ENCODE results near the gene SP140. TPM values are rescaled to one million over a fixed set of nuclear protein-coding genes. Genes with fewer than 3 reads are reported as not detected.

Gene SP140
- total and polyA plus RNA-seq, 2 of the 13 experiments (the other 11 are each of a cell fraction or from before 2014, with no cell fraction given), result 0.57 to 0.80 TPM

- Histone ChIP-seq H3K4me2 (ENCODE audit: low read depth, low read length) (peak overlapping the region; percentile 97), H3K36me3 (replicated peaks in 1 of 2; ENCODE audit: control insufficient read depth in 1 of 2, insufficient read depth in 2 of 2, low read length in 2 of 2) (peaks cover 0 to 3% of the 10 kb centered on the region in 2 experiments; a peak in 1 of 5 replicates), H2AFZ (ENCODE audit: low read length) (peak overlapping the region; percentile 95), H3K9ac (ENCODE audit: insufficient read depth, low read depth, low read length) (peak overlapping the region; percentile 74), H3K27me3 (ENCODE audit: control insufficient read depth in 1 of 2, insufficient read depth in 2 of 2, low read length in 2 of 2) (no peaks in the 10 kb centered on the region; a peak in 2 of 5 replicates), H3K4me3 (replicated peaks in 1 of 3; ENCODE audit: insufficient read depth in 1 of 3, low read depth in 2 of 3, low read length in 3 of 3) (peak overlapping the region; percentile 75 to 97 (median 89)), H3K4me1 (ENCODE audit: insufficient read depth, low read length) (peaks cover 19% of the 10 kb centered on the region), H3K79me2 (ENCODE audit: insufficient read depth, low read length) (no peaks in the 10 kb centered on the region), H4K20me1 (ENCODE audit: insufficient read depth, low read length) (no peaks in the 10 kb centered on the region), H3K27ac (ENCODE audit: extremely low read length, insufficient read depth, low read length) (peak overlapping the region; percentile 43), H3K9me3 (ENCODE audit: low read length) (no peaks in the 10 kb centered on the region)
- TSS peak; percentile 98 for BruUV-seq (replicated peaks)
- DNase-seq (ENCODE audit: low spot score) (no peak), ATAC-seq (peak; percentile 47), FAIRE-seq (no peak)
- POLR2A ChIA-PET, result interaction anchor here (0.9 to 1.5 kb wide), 3 partner anchors 10 to 292 kb away, joined by 3 read pairs; partner anchors contain the start of gene SP140L
- 79% methylated on average over 1 of the region's 1 CpG for WGBS (ENCODE audit: low lambda C conversion rate)
- CTCF ChIA-PET (ENCODE audit: low intra/inter-chr PET ratio, low total read pairs), result no interaction called here
- intact Hi-C loops (cut with micrococcal nuclease; ENCODE audit: unreplicated experiment), result loop anchor here (10.0 kb wide), 1 partner anchor 194 kb away; the partner anchor contains the start of gene SP100
- in situ Hi-C loops (cut with HindIII; ENCODE audit: extremely low pct_ligation_motif_present, low pct_unique_long_range_greater_than_20kb), result no loop called here
- TF ChIP-seq ZNF292 (CRISPR knock-in tag; IDR thresholded peaks at IDR 0.05; ENCODE audit: borderline replicate concordance, low read depth) (0 out of 2 replicates have a peak, but pooled peaks have one; percentile 2), ZNF547 (CRISPR knock-in tag; IDR thresholded peaks at IDR 0.05) (no peak), ZBTB44 (CRISPR knock-in tag; IDR thresholded peaks at IDR 0.05) (no peak), TFAP4 (IDR thresholded peaks at IDR 0.05; ENCODE audit: borderline replicate concordance, low read depth) (no peak), SIX4 (CRISPR knock-in tag; IDR thresholded peaks at IDR 0.05) (no peak), MYNN (CRISPR knock-in tag; IDR thresholded peaks at IDR 0.05; ENCODE audit: low read depth) (no peak), ZNF770 (CRISPR knock-in tag; IDR thresholded peaks at IDR 0.05) (peak; percentile 46; the same call in 1 of the 2 replicates), ZSCAN21 (CRISPR knock-in tag; IDR thresholded peaks at IDR 0.05; ENCODE audit: borderline replicate concordance) (no peak), BORCS8-MEF2B (CRISPR knock-in tag; IDR thresholded peaks at IDR 0.05) (no peak), ZNF816 (CRISPR knock-in tag; IDR thresholded peaks at IDR 0.05; ENCODE audit: borderline replicate concordance) (no peak), CHD2 (IDR thresholded peaks at IDR 0.05; ENCODE audit: low read depth, low read length) (no peak), ZBTB26 (CRISPR knock-in tag; IDR thresholded peaks at IDR 0.05; ENCODE audit: borderline replicate concordance) (no peak), ZC3H4 (CRISPR knock-in tag; IDR thresholded peaks at IDR 0.05; ENCODE audit: borderline replicate concordance) (0 out of 2 replicates have a peak, but pooled peaks have one; percentile 48), IRF2 (CRISPR knock-in tag; IDR thresholded peaks at IDR 0.05) (no peak), BHLHE40 (IDR thresholded peaks at IDR 0.05; ENCODE audit: low read length) (no peak), SMAD3 (CRISPR knock-in tag; IDR thresholded peaks at IDR 0.05) (no peak), ZNF605 (CRISPR knock-in tag; IDR thresholded peaks at IDR 0.05) (no peak), CREB1 (IDR thresholded peaks at IDR 0.05) (no peak), CREB1 (CRISPR knock-in tag; IDR thresholded peaks at IDR 0.05) (no peak), PITX1 (CRISPR knock-in tag; IDR thresholded peaks at IDR 0.05) (no peak), PLRG1 (conservative IDR thresholded peaks at IDR 0.05) (no peak)
Measured at GRCh38 chr2:230220347-230220969, 5.1 kb upstream of the SP140 start.
